ENCODE data around the gene NUDT16L1. TPM values are rescaled to one million over a fixed set of nuclear protein-coding genes. Genes with fewer than 3 reads are reported as not detected.

NUDT16L1 gene
- polyA plus RNA-seq, 1 of the 3 experiments (the other 2 are of a cell fraction), result 45.8 TPM

- Histone ChIP-seq H3K4me1 (ENCODE audit: control insufficient read depth in 1 of 2, insufficient read depth in 2 of 2, low read depth in 1 of 2, low read length in 1 of 2) (no peaks in the 10 kb centered on the region; a peak in 1 of 4 replicates), H3K4me2 (no peak overlapping the region), H3K4me3 (ENCODE audit: low read depth in 2 of 2, low read length in 1 of 2) (no peak overlapping the region), H3F3A (replicated peaks; ENCODE audit: insufficient read depth) (no peaks in the 10 kb centered on the region), H3K9me3 (no peaks in the 10 kb centered on the region), H3K36me3 (replicated peaks in 1 of 2; ENCODE audit: control insufficient read depth in 1 of 2, insufficient read depth in 2 of 2, low read length in 1 of 2) (no peaks in the 10 kb centered on the region), H3K27ac (ENCODE audit: low read depth in 2 of 2, low read length in 1 of 2) (no peak overlapping the region), H3K27me3 (ENCODE audit: insufficient read depth) (no peaks in the 10 kb centered on the region), H3K9me2 (no peaks in the 10 kb centered on the region), H3K79me2 (ENCODE audit: insufficient read depth) (no peaks in the 10 kb centered on the region), H4K20me1 (ENCODE audit: insufficient read depth) (no peaks in the 10 kb centered on the region), H3K9ac (no peak overlapping the region), H2AFZ (ENCODE audit: low read depth) (no peak overlapping the region)
- CTCF ChIA-PET, result no interaction called here
- POLR2A ChIA-PET, result interaction anchor here (1.3 kb wide), 1 partner anchor 11 kb away, joined by 3 read pairs; the partner anchor contains the start of genes ANKS3 and DNAAF8
- peak; percentile 41 for DNase-seq
- no peak for TF ChIP-seq SMC3 (IDR thresholded peaks at IDR 0.05; ENCODE audit: low read depth, low read length)
- no peak for TF ChIP-seq GATA2 (CRISPR knock-in tag; IDR thresholded peaks at IDR 0.05)
- TF ChIP-seq FOXM1 (IDR thresholded peaks at IDR 0.05; ENCODE audit: low read depth), result no peak
- TF ChIP-seq USF1 (IDR thresholded peaks at IDR 0.05; ENCODE audit: borderline replicate concordance, low read depth), result peak; percentile 72; the same call in 1 of the 2 replicates
- TF ChIP-seq TAF1 (IDR thresholded peaks at IDR 0.05; ENCODE audit: borderline replicate concordance, low read depth, low read length), result no peak
- TF ChIP-seq NRF1 (IDR thresholded peaks at IDR 0.05; ENCODE audit: low read depth, low read length), result no peak
- no peak for TF ChIP-seq IRF3 (IDR thresholded peaks at IDR 0.05; ENCODE audit: low read depth, low read length)
- TF ChIP-seq ELF1 (IDR thresholded peaks at IDR 0.05), result no peak
- 100% methylated on average over 3 of the region's 3 CpGs for WGBS (ENCODE audit: low lambda C conversion rate)
These were observed 51.9 kb downstream of the NUDT16L1 start for GRCh38 chr16:4745274-4745569.

Small RNA genes lying within 50 kb of the gene (small RNA-seq; reads per million reads assigned to genes)
- gene MIR6769A, result 0 to 1.2 (median 0.43) reads per million in 7 experiments

Other genes with a start within 250 kb of the NUDT16L1 start
- gene NMRAL1, start 218.9 kb upstream of the NUDT16L1 start, polyA plus RNA-seq (2012; rRNA removed), result 99.9 and 102 TPM in 2 replicates
- 65.1 and 75.5 TPM in 2 replicates for gene HMOX2, start 217.2 kb upstream of the NUDT16L1 start, polyA plus RNA-seq (2012; rRNA removed)
- gene CDIP1, start 154.8 kb upstream of the NUDT16L1 start, polyA plus RNA-seq (2012; rRNA removed), result 19.4 and 30.2 TPM in 2 replicates
- gene C16orf96, start 137.2 kb upstream of the NUDT16L1 start, polyA plus RNA-seq (2012; rRNA removed), result 0.05 TPM in 2 replicates
- gene UBALD1, start 78.7 kb upstream of the NUDT16L1 start, polyA plus RNA-seq (2012; rRNA removed), result 13.0 and 16.7 TPM in 2 replicates
- gene MGRN1, start 68.7 kb upstream of the NUDT16L1 start, polyA plus RNA-seq (2012; rRNA removed), result 5.5 and 13.3 TPM in 2 replicates
- 42.2 and 43.9 TPM in 2 replicates for gene ANKS3, start 40.7 kb downstream of the NUDT16L1 start, polyA plus RNA-seq (2012; rRNA removed)
- 2.4 and 3.1 TPM in 2 replicates for gene DNAAF8, start 41.0 kb downstream of the NUDT16L1 start, polyA plus RNA-seq (2012; rRNA removed)
- gene ZNF500, start 73.6 kb downstream of the NUDT16L1 start, polyA plus RNA-seq (2012; rRNA removed), result 6.3 and 8.2 TPM in 2 replicates
- 0.07 TPM in 1 of 2 replicates, not detected in the other for gene SEPTIN12, start 94.8 kb downstream of the NUDT16L1 start, polyA plus RNA-seq (2012; rRNA removed)
- gene SMIM22, start 101.8 kb downstream of the NUDT16L1 start, polyA plus RNA-seq (2012; rRNA removed), result not detected in 2 replicates
- gene ROGDI, start 109.1 kb downstream of the NUDT16L1 start, polyA plus RNA-seq (2012; rRNA removed), result 33.6 and 48.4 TPM in 2 replicates
- 40.1 and 45.2 TPM in 2 replicates for gene GLYR1, start 153.7 kb downstream of the NUDT16L1 start, polyA plus RNA-seq (2012; rRNA removed)
- 9.7 and 10.9 TPM in 2 replicates for gene UBN1, start 153.9 kb downstream of the NUDT16L1 start, polyA plus RNA-seq (2012; rRNA removed)
- 16.8 and 24.6 TPM in 2 replicates for gene PPL, start 243.6 kb downstream of the NUDT16L1 start, polyA plus RNA-seq (2012; rRNA removed)